ENCODE data around the gene OBSCN.

GRCh38 chr1:228171221-228171891 lies 36.5 kb upstream of the OBSCN start:
- no peak for TF ChIP-seq ZNF207 (IDR thresholded peaks at IDR 0.05; ENCODE audit: borderline replicate concordance)
- TF ChIP-seq ZNF274 (CRISPR knock-in tag; IDR thresholded peaks at IDR 0.05): no peak
- TF ChIP-seq YEATS2 (CRISPR knock-in tag; IDR thresholded peaks at IDR 0.05; ENCODE audit: borderline replicate concordance): no peak
- no peak for TF ChIP-seq ESRRA (CRISPR knock-in tag; IDR thresholded peaks at IDR 0.05; ENCODE audit: low read depth)
- no peak for TF ChIP-seq JUND (CRISPR knock-in tag; IDR thresholded peaks at IDR 0.05)
- TF ChIP-seq FOXM1 (CRISPR knock-in tag; IDR thresholded peaks at IDR 0.05): no peak
- TF ChIP-seq ZNF660 (CRISPR knock-in tag; IDR thresholded peaks at IDR 0.05; ENCODE audit: borderline replicate concordance, low read depth): no peak
